Measurements from ENCODE around the gene SPON2.

SPON2 gene

GRCh38 chr4:1171311-1172227 lies 814 bp downstream of the SPON2 start:
- TF ChIP-seq CTCF (IDR thresholded peaks at IDR 0.05; ENCODE audit: control insufficient read depth, extremely low read depth, insufficient read depth), result no peak
- peak overlapping the region; percentile 57 for H3K4me3 ChIP-seq (ENCODE audit: low read depth, low read length)
- DNase-seq (ENCODE audit: low read depth), result no peak

- peak overlapping the region; percentile 57 for H3K4me3 ChIP-seq (ENCODE audit: low read depth, low read length)
- no peak for TF ChIP-seq CTCF (IDR thresholded peaks at IDR 0.05; ENCODE audit: control insufficient read depth, extremely low read depth, insufficient read depth)
- DNase-seq (ENCODE audit: low read depth), result no peak
These were observed 1.4 kb downstream of the SPON2 start for GRCh38 chr4:1170976-1171310.

GRCh38 chr4:1170156-1170975 lies 2.0 kb downstream of the SPON2 start:
- no peak for DNase-seq (ENCODE audit: low read depth)
- peak overlapping the region; percentile 57 for H3K4me3 ChIP-seq (ENCODE audit: low read depth, low read length)
- no peak for TF ChIP-seq CTCF (IDR thresholded peaks at IDR 0.05; ENCODE audit: control insufficient read depth, extremely low read depth, insufficient read depth)

- peak overlapping the region; percentile 57 for H3K4me3 ChIP-seq (ENCODE audit: low read depth, low read length)
- TF ChIP-seq CTCF (IDR thresholded peaks at IDR 0.05; ENCODE audit: control insufficient read depth, extremely low read depth, insufficient read depth), result 0 out of 2 replicates have a peak, but pooled peaks have one; percentile 20
- DNase-seq (ENCODE audit: low read depth), result no peak
These were observed 2.7 kb downstream of the SPON2 start for GRCh38 chr4:1169691-1170096.

GRCh38 chr4:1169171-1169671 lies 3.2 kb downstream of the SPON2 start:
- no peak for TF ChIP-seq CTCF (IDR thresholded peaks at IDR 0.05; ENCODE audit: control insufficient read depth, extremely low read depth, insufficient read depth)
- no peak for DNase-seq (ENCODE audit: low read depth)

GRCh38 chr4:1168191-1169101 lies 3.9 kb downstream of the SPON2 start:
- no peak for TF ChIP-seq CTCF (IDR thresholded peaks at IDR 0.05; ENCODE audit: control insufficient read depth, extremely low read depth, insufficient read depth)
- peak overlapping the region; percentile 57 for H3K4me3 ChIP-seq (ENCODE audit: low read depth, low read length)
- DNase-seq (ENCODE audit: low read depth), result no peak

More at GRCh38 chr4:1169171-1169671, 3.2 kb downstream of the SPON2 start:
- H3K4me3 ChIP-seq (ENCODE audit: low read depth, low read length), result peak overlapping the region; percentile 57

All from LNCaP clone FGC (cell line).